GM21390 (cell line): ENCODE results near the gene RAD51D.
"Not testable (repeated sequence)": the region's sequence is repeated elsewhere in the genome, so short reads cannot be mapped to it uniquely, and the experiment has no call there.

Source experiments
- ATAC-seq: cut with Tn5 transposase; IDR thresholded peaks from one replicate; pipeline ENCODE4 v1.9.1; 2021; ENCODE audit not compliant: unreplicated experiment

Gene RAD51D

DNA sequence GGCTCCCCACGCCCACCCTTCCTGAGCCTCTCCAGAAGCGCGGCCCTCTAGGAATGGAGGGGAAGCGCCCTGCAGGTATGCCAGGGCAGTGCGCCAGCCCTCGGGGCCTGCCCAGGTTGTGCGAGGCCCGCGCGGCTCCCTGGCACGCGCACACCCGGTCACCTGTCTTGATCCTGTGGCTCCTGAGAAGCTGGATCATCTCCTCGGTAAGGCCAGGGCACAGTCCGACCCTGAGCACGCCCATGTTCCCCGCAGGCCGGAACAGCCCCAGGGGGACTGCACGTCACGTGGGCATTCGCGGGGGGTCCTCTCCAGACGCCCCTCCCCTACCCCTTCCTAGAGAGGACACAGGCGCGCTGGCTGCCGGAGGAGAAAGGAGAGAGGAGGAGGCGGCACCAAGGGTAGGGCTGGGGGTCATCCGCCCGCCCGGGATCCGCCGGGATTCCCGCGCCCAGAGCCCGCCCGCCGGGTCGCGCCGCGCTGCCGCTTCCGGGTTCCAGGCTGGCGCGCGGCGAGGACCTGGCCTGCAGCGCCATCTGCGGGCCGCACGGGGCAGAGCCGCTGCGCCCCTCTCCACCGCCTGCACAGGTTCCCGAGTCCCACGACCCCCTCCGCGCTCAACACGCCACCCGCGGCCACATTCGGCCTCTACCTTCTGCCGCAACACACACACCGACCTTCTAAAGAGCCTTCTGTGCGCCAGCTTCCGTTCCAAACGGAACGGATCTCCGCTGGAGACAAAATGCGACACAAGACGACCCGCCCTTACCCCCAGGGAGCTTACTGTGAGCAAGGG, at the start of gene RAD51D:
Gene RAD51D, minus strand, starts transcription at position 491 of the 796 bp plus-strand sequence. Its CDS starts 247 bp downstream, at position 244.
- peak; percentile 74 for ATAC-seq

DNA sequence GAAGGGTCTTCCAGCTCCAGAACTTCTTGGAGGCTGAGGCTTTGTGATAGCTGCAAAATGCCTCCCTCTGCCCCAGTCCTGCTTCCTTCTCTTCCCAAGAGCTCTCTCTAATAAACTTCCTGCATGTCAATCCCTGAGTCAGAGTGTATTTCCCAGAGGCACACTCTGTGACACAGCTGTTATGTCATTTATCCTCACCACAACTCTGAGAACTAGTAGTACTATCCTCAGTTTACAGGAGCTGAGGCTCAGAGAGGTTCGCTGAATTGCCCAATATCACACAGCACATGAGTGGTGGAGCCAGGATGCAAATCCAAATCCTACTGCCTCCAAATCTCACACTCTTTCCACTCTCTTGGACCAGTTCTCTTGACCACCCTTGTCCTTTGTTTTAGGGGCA, 48.0 kb upstream of the RAD51D start:
- ATAC-seq = no peak

DNA sequence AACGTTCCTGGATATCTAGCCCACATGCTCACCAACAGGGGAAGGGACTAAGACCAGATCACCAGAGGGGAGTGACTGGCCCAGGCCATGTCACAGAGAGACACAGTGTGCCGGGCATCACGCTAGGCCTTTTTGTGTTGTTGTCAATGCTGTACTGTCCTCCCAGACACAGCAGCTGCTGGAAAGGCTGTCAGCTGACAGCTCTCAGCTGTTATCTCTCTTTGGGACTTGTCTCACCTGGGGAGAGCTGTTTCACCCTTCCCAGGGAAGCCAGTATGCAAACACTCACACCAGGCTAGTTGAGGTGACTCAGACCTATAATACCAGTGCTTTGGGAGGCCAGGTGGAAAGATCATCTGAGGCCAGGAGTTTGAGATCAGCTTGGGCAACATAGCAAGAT, 47.4 kb upstream of the RAD51D start:
- ATAC-seq = no peak

DNA sequence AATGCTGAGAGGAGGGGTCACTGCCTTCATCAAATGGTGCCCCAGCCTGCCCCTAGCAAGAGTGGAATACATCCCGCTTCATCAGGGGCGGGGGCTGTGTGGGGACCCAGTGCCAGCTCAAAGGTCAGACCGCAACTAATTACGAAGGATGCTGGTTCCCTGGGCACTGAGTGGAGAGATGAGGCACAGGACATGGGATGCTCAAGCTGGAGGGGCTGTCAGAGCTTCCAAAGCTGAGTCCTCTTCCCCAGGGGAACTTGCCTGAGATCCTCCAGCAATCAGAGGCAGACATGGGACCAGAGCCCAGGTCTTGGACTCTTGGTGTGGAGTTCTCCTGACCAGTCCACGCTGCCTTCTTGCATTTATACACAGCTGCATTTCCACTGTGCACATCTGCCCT, 46.9 kb upstream of the RAD51D start:
- ATAC-seq = no peak

DNA sequence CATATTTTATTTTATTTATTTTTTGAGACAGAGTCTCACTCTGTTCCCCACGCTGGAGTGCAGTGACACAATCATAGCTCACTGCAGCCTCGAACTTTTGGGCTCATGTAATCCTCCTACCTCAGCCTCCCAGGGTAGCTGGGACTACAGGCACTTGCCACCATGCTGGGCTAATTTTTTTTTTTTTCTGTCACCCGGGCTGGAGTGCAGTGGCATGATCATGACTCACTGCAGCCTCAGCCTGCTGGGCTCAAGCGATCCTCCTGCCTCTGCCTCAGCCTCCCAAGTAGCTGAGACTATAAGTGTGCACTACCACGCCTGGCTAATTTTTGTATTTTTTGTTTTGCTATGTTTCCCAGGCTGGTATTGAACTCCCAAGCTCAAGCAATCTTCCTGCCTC, 45.1 kb upstream of the RAD51D start:
- no peak for ATAC-seq

DNA sequence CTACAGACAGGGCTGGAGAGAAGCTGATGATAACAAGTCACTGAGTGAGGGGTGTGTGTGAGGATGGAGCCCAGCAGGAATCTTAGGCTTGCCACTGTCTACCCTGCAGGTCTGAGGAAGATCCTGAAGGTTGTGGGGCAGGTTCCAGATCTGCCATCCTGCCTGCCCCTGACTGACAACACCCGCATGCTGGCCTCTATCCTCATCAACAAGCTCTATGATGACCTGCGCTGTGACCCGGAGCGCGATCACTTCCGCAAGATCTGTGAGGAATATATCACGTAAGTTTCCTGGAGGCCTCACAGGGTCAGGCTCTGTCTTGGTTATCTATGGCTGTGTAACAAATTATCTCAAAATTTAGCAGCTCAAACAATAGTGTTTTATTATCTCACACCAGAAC, 44.2 kb upstream of the RAD51D start:
- no peak for ATAC-seq

DNA sequence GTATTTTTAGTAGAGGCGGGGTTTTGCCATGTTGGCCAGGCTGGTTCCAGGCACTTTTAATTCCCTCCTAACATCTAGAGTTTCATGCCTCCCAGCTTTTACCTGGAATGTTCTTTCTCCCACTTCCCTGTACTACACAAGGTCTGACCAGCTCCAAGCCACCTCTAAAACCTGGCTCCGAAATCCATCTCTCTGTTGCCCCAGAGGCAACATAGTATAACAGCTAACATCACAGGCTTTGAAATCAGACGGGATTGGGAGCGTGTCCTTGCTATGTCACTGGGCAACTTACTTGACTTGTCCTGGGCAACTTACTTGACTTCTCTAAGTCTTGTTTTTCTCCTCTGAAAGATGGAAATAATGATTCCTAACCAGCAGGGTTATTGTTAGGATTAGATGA, 43.1 kb upstream of the RAD51D start:
- no peak for ATAC-seq

DNA sequence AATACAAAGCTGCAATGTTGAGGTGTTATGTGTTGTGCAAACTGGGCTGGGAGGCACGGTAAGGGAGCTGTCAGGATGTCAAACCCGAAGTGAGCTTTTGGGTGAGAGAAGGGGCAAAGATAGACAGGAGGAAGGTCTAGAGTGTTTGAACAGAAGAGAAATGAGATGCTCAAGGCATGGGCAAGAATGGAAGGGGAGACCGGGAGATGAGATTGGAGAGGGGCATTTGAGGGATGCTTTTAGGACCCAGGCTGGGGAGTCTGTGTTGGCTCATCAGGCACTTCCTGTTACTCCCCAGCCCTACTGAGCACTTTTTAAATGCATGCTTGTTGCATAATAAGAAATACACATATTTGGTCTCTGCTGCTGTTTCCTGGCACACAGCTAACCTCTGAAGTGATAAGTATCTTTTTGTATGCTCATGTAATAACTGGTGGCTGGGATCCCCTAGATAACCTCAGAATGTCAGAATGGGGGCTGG, 41.7 kb upstream of the RAD51D start:
- no peak for ATAC-seq

DNA sequence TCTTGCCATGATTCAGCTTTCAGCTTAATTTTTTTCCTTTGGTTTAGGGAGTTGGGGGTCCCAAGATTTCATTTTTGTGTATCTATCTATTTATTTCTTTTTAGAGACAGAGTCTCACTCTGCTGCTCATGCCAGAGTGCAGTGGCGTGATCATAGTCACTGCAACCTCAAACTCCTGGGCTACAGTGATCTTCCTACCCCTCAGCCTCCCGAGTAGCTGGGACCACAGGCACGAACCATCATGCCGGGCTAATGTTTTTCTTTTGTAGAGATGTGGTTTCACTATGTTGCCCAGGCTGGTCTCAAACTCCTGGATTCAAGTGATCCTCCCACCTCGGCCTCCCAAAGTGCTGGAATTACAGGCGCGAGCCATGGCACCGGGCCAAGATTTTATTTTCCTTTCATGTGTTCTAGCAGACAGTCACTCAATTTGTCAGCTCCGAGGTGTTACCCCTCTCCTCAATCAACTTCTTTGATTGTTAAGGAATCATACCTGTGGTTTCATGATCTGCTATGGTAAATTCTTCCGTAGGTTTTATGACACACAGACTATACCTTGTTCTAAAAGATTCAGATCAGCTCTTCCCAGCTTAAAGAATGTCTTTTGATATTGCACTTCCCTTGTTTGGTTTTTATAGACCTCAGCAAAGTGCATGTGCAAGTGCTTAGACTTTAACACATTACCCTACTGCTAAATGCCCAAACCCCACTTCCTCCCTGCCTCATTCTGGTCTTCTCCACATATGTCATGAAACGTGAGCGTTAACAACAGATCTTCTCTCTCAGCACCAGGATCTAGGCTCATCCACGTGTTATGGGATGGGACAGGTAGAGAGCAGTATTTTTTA, 40.9 kb upstream of the RAD51D start:
- no peak for ATAC-seq

DNA sequence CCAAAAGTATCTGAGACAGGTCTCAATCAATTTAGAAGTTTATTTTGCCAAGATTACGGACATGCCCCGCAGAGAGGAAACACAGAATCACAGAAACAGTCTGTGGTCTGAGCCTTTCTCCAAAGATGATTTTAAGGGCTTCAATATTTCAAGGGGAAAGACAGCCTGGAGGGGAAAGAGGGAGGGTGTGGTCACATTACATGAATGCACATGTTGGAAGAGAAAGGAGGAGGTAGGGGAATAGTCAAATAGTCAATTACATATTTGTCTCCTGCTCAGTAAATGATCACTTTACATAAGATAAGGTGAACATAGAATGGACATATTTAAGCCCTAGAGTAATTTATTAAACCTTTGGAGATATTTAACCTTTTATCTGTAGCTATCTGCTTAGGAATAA, 40.3 kb upstream of the RAD51D start:
- ATAC-seq = no peak

DNA sequence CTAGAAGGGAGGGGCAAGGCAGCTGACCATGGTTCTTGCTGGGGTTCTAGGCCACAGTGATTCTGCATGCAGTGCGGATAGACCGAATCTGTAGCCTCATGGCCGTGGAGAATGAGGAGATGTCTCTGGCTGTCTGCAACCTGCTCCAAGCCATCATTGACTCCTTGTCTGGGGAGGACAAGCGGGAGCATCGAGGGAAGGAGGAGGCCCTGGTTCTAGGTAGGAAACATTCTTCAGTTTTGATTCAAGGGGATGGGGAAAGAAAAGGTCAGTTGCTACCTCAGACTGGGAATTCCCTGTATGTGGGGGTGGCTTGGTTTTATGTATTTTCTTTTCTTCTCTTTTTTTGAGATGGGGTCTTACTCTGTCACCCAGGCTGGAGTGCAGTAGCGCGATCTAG, 35.6 kb upstream of the RAD51D start:
- no peak for ATAC-seq

DNA sequence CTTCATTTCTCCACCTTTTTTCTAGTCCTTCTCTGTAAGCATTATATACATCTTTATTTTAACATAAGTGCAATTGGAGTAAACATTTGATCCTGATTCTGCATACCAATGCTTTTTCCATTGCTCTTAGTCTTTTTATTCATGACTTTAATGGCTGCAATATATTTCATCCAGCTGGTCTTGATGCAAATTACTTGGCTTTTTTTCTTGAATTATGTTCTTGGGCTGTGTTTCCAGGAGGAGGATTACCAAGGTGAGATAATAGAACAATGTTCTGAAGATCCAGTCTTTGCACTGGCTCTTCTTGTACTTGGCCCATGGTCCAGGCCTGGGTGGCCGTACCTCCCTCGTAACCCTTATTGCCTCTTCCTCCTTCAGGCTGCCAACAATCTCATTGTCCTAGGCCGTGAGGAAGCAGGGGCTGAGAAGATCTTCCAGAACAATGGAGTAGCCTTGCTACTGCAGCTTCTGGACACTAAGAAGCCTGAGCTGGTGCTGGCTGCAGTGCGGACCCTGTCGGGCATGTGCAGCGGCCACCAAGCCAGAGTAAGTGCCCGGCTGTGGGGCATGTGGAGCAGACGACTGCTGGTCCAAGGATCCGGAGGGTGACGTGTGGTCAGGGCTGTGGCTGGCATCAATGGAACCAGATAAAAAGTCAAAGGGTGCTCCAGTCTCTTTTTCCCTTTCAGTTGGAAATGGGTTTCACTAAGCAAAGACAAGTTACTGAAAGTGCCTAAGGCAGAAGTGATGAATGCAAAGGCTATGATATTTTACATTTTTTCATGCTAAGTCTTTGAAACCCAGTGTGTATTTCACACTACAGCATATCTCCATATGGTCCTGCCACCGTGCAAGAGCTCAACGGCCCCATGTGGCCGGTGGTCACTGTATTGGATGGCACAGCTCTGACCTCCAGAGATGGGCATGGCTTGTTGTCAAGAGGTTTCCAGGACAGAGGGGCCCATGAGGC, 34.8 kb upstream of the RAD51D start:
- no peak for ATAC-seq

DNA sequence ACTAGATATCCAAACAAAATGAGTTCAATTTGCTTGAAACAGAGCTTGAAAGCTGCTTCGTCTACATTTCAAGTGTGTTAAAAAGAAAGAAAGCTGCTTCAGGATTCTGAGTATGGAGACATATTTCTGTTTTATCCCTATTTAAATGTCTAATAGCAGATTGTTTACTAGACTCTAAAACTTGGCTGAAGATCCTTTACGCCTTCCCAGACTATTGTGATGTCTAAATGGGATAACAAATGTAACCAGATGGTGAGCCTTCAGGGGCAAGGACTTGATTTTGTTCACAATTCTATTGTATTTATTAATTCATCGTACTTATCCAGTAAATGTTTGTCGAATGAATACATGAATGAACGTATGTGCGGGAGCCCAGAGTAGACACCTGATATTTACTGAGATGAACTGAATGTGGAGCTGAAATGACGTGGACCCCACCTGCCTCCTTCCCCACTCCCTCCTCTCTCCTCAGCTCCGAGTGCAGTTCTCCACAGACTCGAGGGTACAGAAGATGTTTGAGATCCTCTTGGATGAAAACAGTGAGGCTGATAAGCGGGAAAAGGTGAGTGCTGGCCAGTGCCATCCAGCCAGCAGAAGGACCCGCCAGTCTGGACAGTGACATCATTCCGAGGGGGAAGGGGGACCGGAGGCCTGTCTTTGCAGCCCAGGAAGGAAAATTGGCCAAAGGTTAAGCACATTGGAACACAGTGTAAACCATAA, 32.9 kb upstream of the RAD51D start:
- no peak for ATAC-seq

DNA sequence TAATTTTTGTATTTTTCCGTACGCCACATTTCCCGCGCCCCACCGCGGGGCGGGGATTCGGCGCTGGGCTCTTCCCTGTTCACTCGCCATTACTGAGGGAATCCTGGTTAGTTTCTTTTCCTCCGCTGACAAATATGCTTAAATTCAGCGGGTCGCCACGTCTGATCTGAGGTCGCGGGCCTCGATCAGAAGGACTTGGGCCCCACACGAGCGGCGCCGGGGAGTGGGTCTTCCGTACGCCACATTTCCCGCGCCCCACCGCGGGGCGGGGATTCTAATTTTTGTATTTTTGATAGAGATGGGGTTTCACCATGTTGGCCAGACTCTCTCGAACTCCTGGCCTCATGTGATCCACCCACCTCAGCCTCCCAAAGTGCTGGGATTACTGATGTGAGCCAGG, 31.4 kb upstream of the RAD51D start:
- not testable (repeated sequence) for ATAC-seq

DNA sequence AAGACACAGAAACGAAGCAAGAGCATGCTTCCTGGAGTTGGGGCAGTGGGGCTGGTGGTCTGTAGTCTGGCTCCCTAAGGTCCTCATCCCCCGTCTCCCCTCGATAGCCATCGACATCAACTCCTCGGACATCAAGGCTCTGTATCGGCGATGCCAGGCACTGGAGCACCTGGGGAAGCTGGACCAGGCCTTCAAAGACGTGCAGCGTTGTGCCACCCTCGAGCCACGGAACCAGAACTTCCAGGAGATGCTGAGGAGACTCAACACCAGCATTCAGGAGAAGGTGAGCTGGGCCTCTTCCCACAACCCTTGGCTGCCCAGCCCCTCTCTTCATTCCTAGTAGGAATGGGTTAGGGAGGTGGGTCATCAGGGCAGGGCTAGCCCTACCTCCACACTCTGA, 30.3 kb upstream of the RAD51D start:
- ATAC-seq = no peak

DNA sequence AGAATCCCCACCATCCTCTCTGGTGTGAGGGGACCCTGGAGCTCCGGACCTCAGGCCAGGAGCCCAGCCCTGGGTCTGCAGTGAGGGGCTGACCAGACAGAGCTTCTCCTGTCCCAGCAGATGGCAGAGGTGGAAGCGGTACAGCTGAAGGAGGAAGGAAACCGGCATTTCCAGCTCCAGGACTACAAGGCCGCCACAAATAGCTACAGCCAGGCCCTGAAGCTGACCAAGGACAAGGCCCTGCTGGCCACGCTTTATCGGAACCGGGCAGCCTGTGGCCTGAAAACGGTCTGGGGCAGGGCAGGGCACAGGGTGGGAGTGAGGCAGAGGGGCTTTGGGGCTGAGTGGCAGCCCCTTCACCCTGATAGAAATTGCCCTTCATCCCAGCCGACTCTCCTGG, 28.5 kb upstream of the RAD51D start:
- ATAC-seq = no peak

DNA sequence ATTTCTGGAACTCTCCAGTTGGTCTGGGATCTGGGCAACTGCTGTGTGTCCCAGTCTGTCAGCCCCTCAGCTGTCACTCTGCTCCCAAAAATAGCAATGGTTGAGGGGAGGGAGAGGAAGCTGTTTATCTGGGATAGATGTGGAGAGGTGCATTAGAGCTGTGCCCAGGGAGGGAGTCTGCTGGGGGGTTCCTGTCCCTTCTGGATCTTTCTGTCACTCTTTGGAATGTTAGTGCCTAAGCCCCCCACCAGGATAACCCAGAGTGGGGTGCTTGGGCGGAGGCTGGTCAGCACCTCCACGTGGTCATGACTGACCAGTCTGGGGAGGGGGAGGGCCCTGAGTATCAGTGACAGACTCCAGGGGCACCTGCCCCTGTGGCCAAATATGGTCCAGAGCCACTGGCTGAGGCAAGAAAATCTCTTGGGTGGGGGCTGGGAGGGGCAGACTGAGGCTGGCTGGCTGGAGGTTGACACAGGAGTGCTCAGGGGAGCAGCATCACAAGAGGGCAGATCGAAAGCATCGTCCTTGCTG, 27.8 kb upstream of the RAD51D start, which contains the start of gene UNC45B:
Gene UNC45B, plus strand, starts transcription at position 443 of the 531 bp plus-strand sequence. CDS start 447 bp downstream, outside the sequence.
- no peak for ATAC-seq

DNA sequence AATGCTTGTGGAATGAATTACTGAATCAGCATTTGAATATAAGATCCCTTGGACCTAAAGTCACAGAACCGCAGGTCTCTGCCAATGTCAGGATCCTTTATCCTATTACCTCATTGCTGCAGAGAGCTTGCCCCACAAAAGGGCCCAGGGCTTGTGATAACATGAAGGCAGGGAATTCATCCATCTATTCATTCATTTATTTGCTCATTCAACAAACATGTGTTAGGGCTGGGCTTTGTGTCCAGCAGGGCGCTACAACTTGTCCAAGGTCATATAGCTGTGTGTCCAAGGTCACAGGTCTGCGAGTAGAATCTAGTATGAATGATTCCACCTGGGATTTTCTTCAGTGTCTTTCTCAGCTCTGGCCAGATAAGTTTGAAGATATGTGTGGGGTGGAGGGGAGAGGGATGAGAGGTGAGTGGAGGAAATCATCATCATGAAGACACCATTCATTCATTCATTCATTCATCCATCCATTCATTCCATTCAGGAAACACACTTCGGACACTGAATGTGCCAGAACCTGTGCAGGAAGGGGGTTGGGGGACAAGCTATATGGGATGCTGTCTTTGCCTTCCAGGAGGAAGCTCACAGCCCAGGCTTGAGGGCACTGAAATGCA, 26.7 kb upstream of the RAD51D start:
- ATAC-seq = no peak

DNA sequence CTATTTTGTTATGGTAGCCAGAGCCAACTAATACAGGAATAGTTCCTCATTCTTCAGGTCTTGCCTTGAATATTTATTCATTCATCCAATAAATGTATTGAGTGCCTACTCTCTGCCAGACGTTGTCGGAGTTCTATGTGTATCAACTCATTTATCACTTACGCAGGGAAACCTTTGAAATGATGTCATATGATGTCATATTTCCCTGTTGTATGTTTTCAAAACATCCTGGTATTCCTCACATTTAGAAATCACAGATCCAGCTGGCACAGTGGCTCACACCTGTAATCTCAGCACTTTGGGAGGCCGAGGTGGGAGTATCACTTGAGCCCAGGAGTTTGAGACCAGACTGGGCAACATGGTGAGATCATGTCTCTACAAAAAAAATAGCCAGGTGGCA, 25.2 kb upstream of the RAD51D start:
- ATAC-seq = no peak

DNA sequence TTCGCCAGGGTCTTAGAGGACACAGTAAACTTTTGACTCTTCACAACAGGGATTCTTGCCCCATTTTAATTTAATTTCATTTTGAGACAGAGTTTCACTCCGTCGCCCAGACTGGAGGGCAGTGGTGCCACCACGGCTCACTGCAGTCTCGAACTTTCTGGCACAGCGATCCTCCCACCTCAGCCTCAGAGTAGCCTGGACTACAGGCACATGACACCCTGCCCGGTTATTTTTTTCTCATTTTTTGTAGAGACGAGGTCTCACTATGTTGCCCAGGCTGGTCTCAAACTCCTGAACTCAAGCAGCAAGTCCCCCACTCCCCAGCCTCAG, 22.8 kb upstream of the RAD51D start:
- ATAC-seq = no peak
